IgD-negative memory B cell (primary cell): ENCODE results near the gene THEMIS. TPM values are rescaled to one million over a fixed set of nuclear protein-coding genes. Genes with fewer than 3 reads are reported as not detected.

Experiments used
- H3K27ac Mint-ChIP-seq, 3 donors: one replicate each; pipeline ENCODE4 v1.8.0; 2020 to 2022; ENCODE audit warnings: mild to moderate bottlenecking in 3 of 3, mixed read lengths in 3 of 3, moderate library complexity in 1 of 3
- H3K27me3 Mint-ChIP-seq: one replicate; pipeline ENCODE4 v1.8.0; 2021; ENCODE audit warnings: mixed read lengths
- H3K36me3 Mint-ChIP-seq: one replicate; pipeline ENCODE4 v1.8.0; 2020; ENCODE audit warnings: mild to moderate bottlenecking, mixed read lengths
- H3K4me1 Mint-ChIP-seq, 3 donors: one replicate each; pipeline ENCODE4 v1.8.0; 2020 to 2022; ENCODE audit warnings: mixed read lengths in 3 of 3, mild to moderate bottlenecking in 1 of 3
- H3K4me3 Mint-ChIP-seq, 4 donors: one replicate each; pipeline ENCODE4 v1.8.0; 2020 to 2022; ENCODE audit warnings: mild to moderate bottlenecking in 4 of 4, mixed read lengths in 4 of 4, moderate library complexity in 3 of 4
- H3K9me3 Mint-ChIP-seq, 3 donors: one replicate each; pipeline ENCODE4 v1.8.0; 2020 to 2021; ENCODE audit warnings: mixed read lengths in 3 of 3, mild to moderate bottlenecking in 1 of 3
- polyA plus RNA-seq: library from polyadenylated mRNA; unstranded; fragments of 300-500 nt; fragmentation: Illumina TruSeq; gene quantifications from one replicate; pipeline ENCODE4 v1.2.3, GENCODE V29; 2021

THEMIS gene
- polyA plus RNA-seq, 1 donor from 2014 or later, result 2.3 TPM

DNA sequence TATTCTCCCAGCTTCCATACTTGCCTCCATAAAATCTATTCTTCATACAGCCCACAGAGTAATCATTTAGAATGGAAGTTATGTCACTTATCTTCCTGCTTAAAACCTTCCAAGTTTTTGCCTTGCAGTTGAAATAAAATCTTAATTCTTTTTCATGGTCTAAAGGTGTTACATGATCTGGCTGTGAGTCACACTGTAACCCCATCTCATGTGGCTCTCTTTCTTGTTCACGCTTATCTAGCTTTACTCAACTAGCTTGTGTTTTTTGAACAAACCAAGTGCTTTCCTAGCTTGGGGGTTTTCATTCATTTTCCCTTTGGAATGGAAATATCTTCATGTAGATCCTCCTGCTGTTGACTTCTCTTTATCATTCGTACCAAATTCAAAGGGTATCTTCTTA lies 23.6 kb upstream of the THEMIS start:
- Mint-ChIP-seq H3K4me3 (no peak overlapping the region), H3K4me1 (no peaks in the 10 kb centered on the region), H3K27ac (no peak overlapping the region), H3K27me3 (no peaks in the 10 kb centered on the region), H3K36me3 (no peaks in the 10 kb centered on the region), H3K9me3 (peaks cover 1 to 10% (median 9%) of the 10 kb centered on the region in 3 donors)

DNA sequence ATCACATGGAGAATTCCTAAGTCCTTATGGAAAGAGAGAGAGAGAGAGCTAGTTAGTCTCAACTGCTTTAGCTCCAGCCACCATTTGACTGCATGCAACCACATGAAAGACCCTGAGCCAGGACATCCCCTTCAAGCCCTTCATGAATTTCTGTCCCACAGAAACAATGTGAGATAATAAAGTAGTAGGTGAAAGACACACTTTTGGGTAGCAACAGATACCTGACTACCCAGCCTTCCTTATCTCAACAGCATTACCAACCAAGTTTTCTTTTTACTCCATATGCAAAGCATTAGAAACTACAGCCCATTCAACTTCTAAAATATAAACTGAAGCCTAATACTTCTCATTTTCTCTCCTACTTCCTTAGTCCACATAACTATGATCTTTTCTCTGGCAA lies 23.2 kb upstream of the THEMIS start:
- no peak overlapping the region for H3K4me3 Mint-ChIP-seq
- no peaks in the 10 kb centered on the region for H3K4me1 Mint-ChIP-seq
- H3K27ac Mint-ChIP-seq, result no peak overlapping the region
- H3K9me3 Mint-ChIP-seq, result peaks cover 1 to 10% (median 8%) of the 10 kb centered on the region in 3 donors
- H3K36me3 Mint-ChIP-seq, result no peaks in the 10 kb centered on the region
- H3K27me3 Mint-ChIP-seq, result no peaks in the 10 kb centered on the region

DNA sequence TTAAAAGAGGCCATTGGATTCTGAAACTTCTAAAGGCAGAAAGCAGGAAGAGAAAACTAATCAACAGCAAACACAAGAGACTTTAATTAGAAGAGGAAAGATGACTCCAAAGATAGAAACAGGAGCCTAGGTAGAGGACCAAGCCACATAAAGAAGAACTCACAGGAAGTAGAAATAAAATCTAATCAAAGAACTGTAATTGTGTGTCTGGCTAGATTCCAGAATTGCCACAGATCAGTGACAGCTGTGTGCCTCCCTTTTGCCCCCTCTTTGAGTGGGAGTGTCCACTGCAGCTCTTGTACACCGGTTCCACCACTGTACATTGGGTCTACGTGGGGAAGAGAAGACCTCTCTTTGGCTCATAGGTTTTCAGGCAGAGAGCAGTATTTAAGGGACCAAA lies 22.3 kb upstream of the THEMIS start:
- Mint-ChIP-seq H3K4me3 (no peak overlapping the region), H3K9me3 (peaks cover 1 to 7% (median 3%) of the 10 kb centered on the region in 3 donors), H3K36me3 (no peaks in the 10 kb centered on the region), H3K27me3 (no peaks in the 10 kb centered on the region), H3K27ac (no peak overlapping the region), H3K4me1 (no peaks in the 10 kb centered on the region)

DNA sequence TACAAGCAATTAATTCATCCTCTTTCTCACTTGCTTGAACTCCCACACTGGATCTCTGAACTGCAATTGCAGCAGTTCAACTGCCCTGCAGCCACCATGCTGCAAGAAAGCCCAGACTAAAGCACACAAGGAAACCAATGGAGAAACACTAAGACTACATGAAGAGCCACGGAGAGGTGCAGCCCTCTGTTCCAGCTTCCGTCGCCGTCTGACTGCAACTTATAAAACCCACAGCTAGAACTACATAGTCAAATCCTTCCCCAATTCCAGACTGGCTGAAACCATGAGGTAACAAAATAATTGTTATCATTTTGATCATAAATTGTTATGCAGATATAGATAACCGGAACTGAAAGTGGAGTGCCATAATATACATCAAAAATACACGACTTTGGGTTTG lies 21.1 kb upstream of the THEMIS start:
- H3K4me1 Mint-ChIP-seq, result no peaks in the 10 kb centered on the region
- no peak overlapping the region for H3K4me3 Mint-ChIP-seq
- H3K27ac Mint-ChIP-seq, result no peak overlapping the region
- no peaks in the 10 kb centered on the region for H3K36me3 Mint-ChIP-seq
- no peaks in the 10 kb centered on the region for H3K27me3 Mint-ChIP-seq
- H3K9me3 Mint-ChIP-seq, result peaks cover 1 to 3% (median 3%) of the 10 kb centered on the region in 3 donors

DNA sequence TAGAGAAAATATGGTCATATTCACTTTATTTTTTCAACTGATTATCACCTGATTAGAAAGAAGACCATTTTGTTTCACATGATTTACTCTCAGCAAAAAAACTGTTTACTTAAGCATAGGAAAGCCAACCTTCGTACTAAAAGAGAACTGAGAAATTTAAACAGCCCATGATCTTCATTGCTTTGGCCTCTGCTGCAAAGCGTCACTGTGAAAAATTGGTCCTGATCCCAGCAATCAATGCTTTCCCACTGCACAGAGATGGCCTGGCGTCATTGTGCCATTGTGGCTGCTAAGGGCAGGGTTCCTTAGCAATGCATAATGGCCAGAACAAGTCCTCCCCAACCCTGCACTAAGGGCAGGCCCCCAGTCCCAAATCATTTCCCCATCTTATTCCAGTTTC lies 19.9 kb upstream of the THEMIS start:
- Mint-ChIP-seq H3K9me3 (peaks cover 1 to 3% (median 2%) of the 10 kb centered on the region in 3 donors), H3K4me3 (no peak overlapping the region), H3K4me1 (no peaks in the 10 kb centered on the region), H3K27ac (peak overlapping the region in 1 of 3 donors; percentile 47), H3K36me3 (no peaks in the 10 kb centered on the region), H3K27me3 (no peaks in the 10 kb centered on the region)

DNA sequence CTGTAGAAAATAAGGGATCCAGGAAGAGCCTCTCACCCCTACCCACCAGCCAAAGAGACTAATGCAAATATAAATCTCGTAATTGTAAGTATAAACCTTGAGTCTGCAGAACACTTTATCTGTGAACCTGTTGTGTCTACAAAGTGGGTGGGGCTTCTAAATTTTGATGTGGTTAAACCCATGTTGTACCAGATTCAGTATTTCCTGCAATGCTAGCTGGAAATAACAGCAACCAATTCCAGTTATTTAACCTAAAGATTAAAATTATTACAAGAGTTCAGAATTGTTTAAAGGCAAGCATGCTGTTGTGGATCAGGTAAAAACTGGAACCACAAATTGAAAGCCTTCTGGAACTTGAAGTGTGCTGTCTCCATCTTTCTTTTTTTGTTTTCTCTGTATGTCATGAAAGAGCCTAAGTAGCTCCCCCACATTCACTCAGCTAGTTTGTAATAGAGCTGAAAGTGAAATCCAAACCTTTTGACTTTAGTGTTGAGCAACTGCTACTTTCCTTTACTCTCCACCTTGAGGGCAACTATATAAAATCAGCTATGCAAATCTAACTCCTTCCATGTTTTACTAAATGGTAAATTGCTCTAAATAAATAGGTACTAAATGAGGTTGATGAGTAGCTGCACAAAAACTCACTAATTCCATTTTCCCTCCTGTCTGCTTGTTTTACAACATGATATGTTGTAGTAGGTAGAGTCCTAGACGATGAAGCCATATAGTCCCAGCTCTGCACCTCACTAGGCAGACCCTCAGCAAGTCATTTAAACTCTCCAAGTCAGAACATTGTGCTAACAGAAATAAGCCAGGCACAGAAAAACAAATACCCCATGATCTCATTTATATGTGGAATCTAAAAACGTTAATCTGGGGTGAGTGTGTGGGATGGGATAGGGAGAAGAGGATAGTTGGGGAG lies 17.9 kb upstream of the THEMIS start:
- no peak overlapping the region for H3K27ac Mint-ChIP-seq
- H3K4me1 Mint-ChIP-seq, result no peaks in the 10 kb centered on the region
- no peaks in the 10 kb centered on the region for H3K9me3 Mint-ChIP-seq
- H3K4me3 Mint-ChIP-seq, result peak overlapping the region in 2 of 4 donors; percentile 59 to 76
- H3K36me3 Mint-ChIP-seq, result no peaks in the 10 kb centered on the region
- H3K27me3 Mint-ChIP-seq, result no peaks in the 10 kb centered on the region

DNA sequence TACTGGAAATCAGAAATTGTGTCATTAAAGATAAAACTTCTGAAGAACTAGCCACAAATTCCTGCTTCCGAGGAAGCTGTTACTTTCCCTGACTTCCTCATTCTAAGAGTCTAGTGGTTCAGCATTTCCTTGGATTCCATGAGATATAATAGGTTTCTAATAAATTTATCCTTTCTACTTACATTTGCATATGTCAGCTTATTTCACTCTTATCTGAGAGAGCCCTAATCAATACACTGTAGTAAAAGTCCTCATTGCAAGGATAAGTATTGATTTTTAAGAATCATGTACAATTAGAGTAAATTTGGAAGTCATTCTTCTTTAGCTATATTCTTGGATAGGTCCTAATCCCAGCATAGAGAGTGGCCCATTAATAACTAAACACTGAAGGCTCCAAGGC lies 16.9 kb upstream of the THEMIS start:
- Mint-ChIP-seq H3K9me3 (peaks cover 0 to 2% (median 0%) of the 10 kb centered on the region in 3 donors), H3K4me3 (peak overlapping the region in 1 of 4 donors; percentile 59), H3K36me3 (no peaks in the 10 kb centered on the region), H3K4me1 (no peaks in the 10 kb centered on the region), H3K27ac (no peak overlapping the region), H3K27me3 (no peaks in the 10 kb centered on the region)

DNA sequence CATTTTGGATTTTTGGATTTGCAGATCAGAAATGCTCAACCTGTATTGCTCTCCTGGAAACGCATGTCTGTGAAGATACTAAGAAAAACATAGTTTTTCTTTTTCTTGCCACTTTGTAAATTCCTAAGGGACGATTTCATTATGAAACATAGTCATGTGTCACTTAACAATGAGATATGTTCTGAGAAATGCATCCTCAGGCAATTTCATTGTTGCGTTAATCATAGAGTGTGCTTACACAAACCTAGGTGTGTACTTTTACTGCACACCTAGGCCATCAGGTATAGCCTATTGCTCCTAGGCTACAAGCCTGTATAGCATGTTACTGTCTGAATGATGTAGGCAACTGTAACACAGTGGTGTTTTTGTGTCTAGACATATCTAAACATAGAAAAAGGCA lies 13.4 kb upstream of the THEMIS start:
- no peak overlapping the region for H3K27ac Mint-ChIP-seq
- no peak overlapping the region for H3K4me3 Mint-ChIP-seq
- no peaks in the 10 kb centered on the region for H3K4me1 Mint-ChIP-seq
- peaks cover 1% of the 10 kb centered on the region for H3K27me3 Mint-ChIP-seq
- H3K9me3 Mint-ChIP-seq, result peaks cover 2 to 7% (median 2%) of the 10 kb centered on the region in 3 donors
- no peaks in the 10 kb centered on the region for H3K36me3 Mint-ChIP-seq

DNA sequence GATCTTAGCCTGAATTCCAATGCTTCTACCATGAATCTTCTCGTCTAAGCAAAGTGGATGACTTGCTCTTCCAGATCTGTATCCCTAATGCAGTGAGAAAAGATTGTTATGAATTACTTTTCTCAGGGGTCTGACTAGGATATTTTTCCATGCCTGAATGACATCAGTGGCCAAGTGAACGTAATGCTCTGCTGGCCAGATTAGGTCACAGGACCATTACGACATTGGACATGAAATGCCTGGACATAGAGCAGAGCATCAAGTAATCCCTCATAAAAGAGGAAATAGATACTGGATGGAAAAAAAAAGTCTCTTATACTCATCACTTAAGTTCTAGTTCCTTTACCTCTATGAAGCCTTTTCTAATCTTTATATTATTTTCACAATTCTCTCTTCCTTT lies 12.1 kb upstream of the THEMIS start:
- Mint-ChIP-seq H3K4me3 (no peak overlapping the region), H3K27me3 (peaks cover 1% of the 10 kb centered on the region), H3K9me3 (peaks cover 2 to 7% (median 2%) of the 10 kb centered on the region in 3 donors), H3K4me1 (peaks cover 0 to 3% (median 0%) of the 10 kb centered on the region in 3 donors), H3K36me3 (no peaks in the 10 kb centered on the region), H3K27ac (no peak overlapping the region)

DNA sequence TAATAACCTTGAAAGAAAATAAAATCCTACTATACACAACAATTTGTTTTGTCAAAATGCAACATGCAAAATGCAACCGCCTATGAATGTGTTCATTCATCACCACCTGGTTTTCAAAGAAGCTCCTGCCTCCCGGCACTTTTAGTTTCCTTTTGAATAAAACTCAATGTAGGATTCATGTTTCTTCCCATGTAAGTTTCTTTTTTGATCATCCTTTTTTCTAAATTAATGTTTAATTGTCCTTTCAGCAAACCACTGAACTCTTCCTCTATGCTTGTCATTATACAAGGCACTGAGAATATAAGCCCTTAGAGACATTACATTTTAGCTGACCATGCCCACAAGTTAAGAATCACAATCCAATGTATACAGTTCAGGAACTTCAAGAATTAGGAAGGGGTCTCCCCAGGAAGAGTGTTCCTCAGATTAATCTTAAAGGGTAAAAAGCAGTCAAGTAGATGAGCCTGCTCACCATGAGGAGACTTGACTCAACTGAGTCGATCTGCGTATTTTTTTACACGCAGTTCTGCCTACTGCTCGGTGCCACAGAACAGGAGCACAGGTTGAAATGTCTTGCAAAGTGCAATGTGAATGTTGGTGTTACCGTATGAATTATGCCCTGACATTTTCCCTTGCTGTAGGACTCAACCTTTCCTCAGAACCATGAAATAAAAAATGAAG lies 7.2 kb upstream of the THEMIS start:
- Mint-ChIP-seq H3K27ac (no peak overlapping the region), H3K36me3 (no peaks in the 10 kb centered on the region), H3K27me3 (peaks cover 1% of the 10 kb centered on the region), H3K4me1 (peaks cover 0 to 4% (median 0%) of the 10 kb centered on the region in 3 donors), H3K4me3 (peak overlapping the region in 3 of 4 donors; percentile 1 to 23 (median 6)), H3K9me3 (peaks cover 2 to 15% (median 2%) of the 10 kb centered on the region in 3 donors)

DNA sequence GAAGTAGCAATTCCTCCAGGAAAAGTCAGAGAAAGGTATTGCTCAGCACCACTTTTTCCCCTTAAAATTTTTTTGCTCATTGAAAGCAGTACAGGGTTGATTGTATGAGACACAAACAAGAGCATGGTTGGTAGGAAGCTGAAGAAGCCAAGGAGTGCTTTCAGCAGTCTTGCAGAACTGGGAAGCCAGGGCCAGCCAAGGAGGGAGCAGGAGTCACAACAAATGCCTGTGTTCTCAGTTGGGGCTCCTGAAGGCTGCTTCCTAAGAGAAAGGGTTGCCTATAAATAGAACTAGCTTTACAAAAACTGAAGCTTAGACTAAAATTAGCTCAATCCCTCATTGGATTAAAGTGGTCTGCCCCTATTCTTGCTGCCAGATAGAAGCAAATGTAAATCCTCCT lies 3.3 kb upstream of the THEMIS start:
- no peak overlapping the region for H3K4me3 Mint-ChIP-seq
- peaks cover 0 to 4% (median 0%) of the 10 kb centered on the region in 3 donors for H3K4me1 Mint-ChIP-seq
- H3K27ac Mint-ChIP-seq, result peak overlapping the region in 1 of 3 donors; percentile 78
- no peaks in the 10 kb centered on the region for H3K36me3 Mint-ChIP-seq
- H3K27me3 Mint-ChIP-seq, result no peaks in the 10 kb centered on the region
- peaks cover 0 to 8% (median 2%) of the 10 kb centered on the region in 3 donors for H3K9me3 Mint-ChIP-seq

DNA sequence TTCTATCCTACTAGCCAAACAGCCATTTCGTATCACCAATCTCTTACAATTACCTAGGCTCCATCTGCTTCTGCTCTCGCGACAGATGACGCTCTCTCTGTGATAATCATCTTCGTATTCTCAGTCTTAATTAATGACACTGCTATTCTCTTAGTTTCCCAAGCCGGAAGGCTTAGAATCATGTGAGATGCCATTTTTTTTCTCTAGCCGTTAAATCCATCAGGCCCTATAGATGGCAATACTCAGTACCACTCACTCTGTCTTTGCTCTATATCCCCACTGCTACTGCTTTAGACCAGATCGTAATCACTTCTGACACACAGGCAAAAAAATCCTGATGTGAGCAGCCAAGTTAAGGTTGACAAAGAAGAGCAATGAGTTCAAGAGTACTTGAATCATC lies 2.1 kb upstream of the THEMIS start:
- Mint-ChIP-seq H3K27ac (peak overlapping the region in 1 of 3 donors; percentile 9), H3K4me3 (no peak overlapping the region), H3K9me3 (peaks cover 0 to 8% (median 2%) of the 10 kb centered on the region in 3 donors), H3K4me1 (peaks cover 0 to 2% (median 0%) of the 10 kb centered on the region in 3 donors), H3K36me3 (no peaks in the 10 kb centered on the region), H3K27me3 (no peaks in the 10 kb centered on the region)

DNA sequence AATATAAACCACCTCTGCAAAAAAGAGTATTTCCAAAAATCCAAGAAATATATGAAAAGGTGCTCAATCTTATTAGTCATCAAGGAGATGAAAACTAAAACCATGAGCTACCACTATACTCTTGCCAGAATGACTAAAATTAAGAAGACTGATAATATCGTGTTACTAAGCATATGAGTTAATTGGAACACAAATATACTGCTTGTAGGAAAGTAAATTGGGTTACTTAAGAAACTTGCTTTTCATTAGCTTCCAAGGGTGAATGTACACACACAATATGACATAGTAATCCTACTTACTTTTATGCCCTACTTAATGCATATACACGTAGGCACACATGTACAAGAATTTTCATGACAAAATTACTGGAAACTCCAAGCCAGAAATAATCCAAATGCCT lies 3.4 kb downstream of the THEMIS start:
- H3K9me3 Mint-ChIP-seq, result no peaks in the 10 kb centered on the region
- H3K27me3 Mint-ChIP-seq, result no peaks in the 10 kb centered on the region
- no peak overlapping the region for H3K4me3 Mint-ChIP-seq
- H3K4me1 Mint-ChIP-seq, result no peaks in the 10 kb centered on the region
- H3K36me3 Mint-ChIP-seq, result no peaks in the 10 kb centered on the region
- H3K27ac Mint-ChIP-seq, result no peak overlapping the region

DNA sequence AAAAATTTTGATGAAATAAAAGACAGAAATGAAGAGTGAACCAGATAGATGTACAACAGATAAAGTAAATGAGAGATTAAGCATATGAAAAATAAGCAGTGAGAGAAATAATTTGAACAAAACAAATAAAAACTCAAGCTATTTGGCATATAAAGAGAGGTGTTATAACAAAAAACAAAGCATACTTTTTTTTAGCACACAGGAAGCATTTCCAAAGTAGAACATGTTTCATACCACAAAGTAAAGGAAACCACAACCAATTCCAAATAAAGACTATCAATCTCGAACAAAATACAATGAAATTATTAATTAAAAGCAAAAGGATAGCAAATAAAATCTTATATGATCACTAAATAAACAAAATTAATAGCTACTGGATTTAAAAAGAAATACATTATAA lies 6.8 kb downstream of the THEMIS start:
- H3K27ac Mint-ChIP-seq, result no peak overlapping the region
- H3K9me3 Mint-ChIP-seq, result no peaks in the 10 kb centered on the region
- no peak overlapping the region for H3K4me3 Mint-ChIP-seq
- H3K36me3 Mint-ChIP-seq, result no peaks in the 10 kb centered on the region
- no peaks in the 10 kb centered on the region for H3K27me3 Mint-ChIP-seq
- H3K4me1 Mint-ChIP-seq, result no peaks in the 10 kb centered on the region

DNA sequence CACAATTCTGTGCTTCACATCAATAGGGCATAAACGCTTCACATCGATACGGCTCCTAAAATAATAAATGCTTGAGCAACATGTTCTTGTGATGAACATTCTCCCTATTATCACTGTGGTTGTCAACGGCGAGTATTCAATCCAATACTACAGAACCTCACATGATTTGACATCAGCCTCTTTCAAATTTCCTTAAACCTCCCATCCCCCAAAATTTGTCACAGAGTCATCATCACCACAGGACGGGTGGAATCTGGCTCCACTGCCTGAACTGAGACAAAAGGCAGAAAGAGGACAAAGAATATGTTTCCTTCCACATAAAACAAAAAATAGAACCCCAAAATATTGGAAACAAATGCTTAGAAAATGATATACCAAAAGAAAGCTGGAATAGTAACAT lies 7.3 kb downstream of the THEMIS start:
- no peaks in the 10 kb centered on the region for H3K36me3 Mint-ChIP-seq
- H3K27me3 Mint-ChIP-seq, result no peaks in the 10 kb centered on the region
- H3K27ac Mint-ChIP-seq, result no peak overlapping the region
- no peak overlapping the region for H3K4me3 Mint-ChIP-seq
- H3K9me3 Mint-ChIP-seq, result no peaks in the 10 kb centered on the region
- H3K4me1 Mint-ChIP-seq, result no peaks in the 10 kb centered on the region
